Activated CD4-positive, alpha-beta memory T cell treated with anti-CD3 and anti-CD28 coated beads, Interleukin-2, amount 10 ng/mL, durations not matched to agents 7 days and 5 days (primary cell): Measurements from ENCODE around the gene ZFPL1. TPM values are rescaled to one million over a fixed set of nuclear protein-coding genes. Genes with fewer than 3 reads are reported as not detected.
A peak's percentile ranks its signal among the peaks of the same experiment; 100 is the strongest.

Experiments
- CTCF ChIA-PET: fragments of 350-600 bp; sonication (Branson Sonifier 250); formaldehyde crosslinking; loops from one replicate; lab custom pipeline; 2021; ENCODE audit warnings: antibody characterized with exemption, inconsistent platforms; lab: Charles Lee
- POLR2A ChIA-PET: fragments of 350-600 bp; sonication (Branson Sonifier 250); formaldehyde crosslinking; loops from one replicate; lab custom pipeline; 2021; ENCODE audit warnings: antibody characterized with exemption; lab: Charles Lee
- DNase-seq: peaks from one replicate; pipeline ENCODE4 v3.0.0-alpha.2; 2020
- H3K27ac Mint-ChIP-seq: one replicate; pipeline ENCODE4 v1.8.0; 2021; ENCODE audit warnings: mild to moderate bottlenecking, mixed read lengths
- H3K27me3 Mint-ChIP-seq: one replicate; pipeline ENCODE4 v1.8.0; 2021; ENCODE audit warnings: mixed read lengths
- H3K36me3 Mint-ChIP-seq: one replicate; pipeline ENCODE4 v1.8.0; 2021; ENCODE audit warnings: low read depth, mixed read lengths
- H3K4me1 Mint-ChIP-seq: one replicate; pipeline ENCODE4 v1.8.0; 2021; ENCODE audit warnings: mixed read lengths
- H3K4me3 Mint-ChIP-seq: one replicate; pipeline ENCODE4 v1.8.0; 2021; ENCODE audit warnings: mild to moderate bottlenecking, mixed read lengths
- H3K9me3 Mint-ChIP-seq: one replicate; pipeline ENCODE4 v1.8.0; 2021; ENCODE audit warnings: mixed read lengths
- total RNA-seq, 2 experiments: library from RNA; stranded (reverse); gene quantifications; one replicate each; pipeline ENCODE4 v1.2.3, GENCODE V29; 2021

Gene ZFPL1
- total RNA-seq, 2 experiments from 2014 or later, result 30.1 to 31.6 TPM

DNA sequence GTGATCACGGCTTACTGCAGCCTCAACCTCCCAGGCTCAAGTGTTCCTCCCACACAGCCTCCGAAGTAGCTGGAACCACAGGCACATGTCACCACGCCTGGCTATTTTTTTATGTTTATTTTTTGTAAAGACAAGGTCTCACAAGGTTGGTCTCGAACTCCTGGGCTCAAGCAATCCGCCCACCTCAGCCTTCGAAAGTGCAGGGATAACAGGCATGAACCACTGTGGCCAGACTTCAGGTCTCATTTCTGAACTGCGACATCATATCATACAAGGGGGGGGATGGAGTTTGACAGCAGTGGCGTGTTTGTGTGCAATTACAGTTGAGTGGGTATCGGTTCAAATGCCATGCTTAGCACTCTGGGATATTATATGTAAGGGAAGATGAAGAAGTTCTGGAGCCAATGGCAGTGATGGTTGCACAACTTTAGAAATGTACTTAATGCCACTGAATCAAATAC lies 32.6 kb upstream of the ZFPL1 start:
- H3K36me3 Mint-ChIP-seq, result peaks cover 4% of the 10 kb centered on the region
- no peak overlapping the region for H3K4me3 Mint-ChIP-seq
- no peak overlapping the region for H3K27ac Mint-ChIP-seq
- H3K9me3 Mint-ChIP-seq, result no peaks in the 10 kb centered on the region
- no peaks in the 10 kb centered on the region for H3K27me3 Mint-ChIP-seq
- ChIA-PET POLR2A (no interaction called here), CTCF (no interaction called here)
- peaks cover 35% of the 10 kb centered on the region for H3K4me1 Mint-ChIP-seq
- no peak for DNase-seq

DNA sequence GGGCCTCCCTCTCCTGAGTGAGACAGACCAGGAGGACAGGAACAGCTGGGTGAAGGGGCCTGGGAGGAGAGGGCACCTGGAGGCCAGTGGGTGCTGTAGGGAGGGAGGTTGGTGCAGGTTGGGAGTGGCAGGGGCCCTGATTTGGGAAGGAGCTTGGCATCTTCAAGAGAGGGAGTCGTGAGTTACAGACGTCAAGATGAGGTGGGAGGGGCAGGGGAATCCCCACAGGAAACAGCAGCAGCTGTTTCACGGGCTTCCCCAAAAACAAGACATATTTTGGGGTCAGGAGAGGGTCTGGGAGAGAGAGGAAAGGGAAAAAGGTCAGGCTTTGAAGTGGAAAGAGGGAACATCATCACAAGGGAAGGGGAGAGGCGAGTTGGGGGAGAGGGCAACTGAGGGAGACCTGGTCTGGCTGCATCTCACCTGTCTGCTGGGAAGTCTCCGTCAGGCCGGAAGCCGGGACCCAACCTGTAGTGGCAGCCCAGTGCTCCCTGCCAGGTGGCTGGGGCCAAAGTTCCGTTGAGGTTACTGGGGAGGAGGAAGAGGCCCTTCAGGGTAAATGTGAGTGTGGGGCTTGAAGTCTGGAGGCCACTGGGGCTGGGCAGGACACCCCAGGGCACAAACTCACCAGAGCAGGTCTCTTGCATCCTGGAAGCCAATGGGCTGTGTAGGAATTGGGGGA lies 30.1 kb upstream of the ZFPL1 start:
- H3K27ac Mint-ChIP-seq, result peak overlapping the region; percentile 59
- POLR2A ChIA-PET, result interaction anchor here (1.0 to 1.2 kb wide), 2 partner anchors 13 to 29 kb away, joined by 3 to 4 read pairs; partner anchors contain the start of gene SAC3D1

DNA sequence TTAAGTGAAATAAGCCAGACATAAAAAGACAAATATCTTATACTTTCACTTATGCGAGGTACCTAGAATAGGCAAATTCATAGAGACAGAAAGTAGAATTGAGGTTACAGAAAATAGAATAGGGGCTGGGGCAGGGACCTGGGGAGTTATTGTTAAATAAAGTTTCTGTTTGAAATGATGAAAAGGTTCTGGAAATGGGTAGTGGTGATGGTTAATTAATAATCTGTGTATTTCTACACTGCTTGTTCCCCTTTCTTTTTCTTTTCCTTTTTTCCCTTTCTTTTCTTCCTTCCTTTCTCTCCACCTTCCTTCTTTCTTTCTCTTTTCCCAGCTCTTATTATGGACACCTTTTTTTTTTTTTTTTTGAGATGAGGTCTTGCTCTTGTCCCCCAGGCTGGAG lies 28.5 kb upstream of the ZFPL1 start:
- ChIA-PET POLR2A (no interaction called here), CTCF (no interaction called here)
- Mint-ChIP-seq H3K27me3 (no peaks in the 10 kb centered on the region), H3K4me1 (peaks cover 28% of the 10 kb centered on the region), H3K4me3 (no peak overlapping the region), H3K27ac (no peak overlapping the region), H3K36me3 (no peaks in the 10 kb centered on the region), H3K9me3 (no peaks in the 10 kb centered on the region)
- no peak for DNase-seq

More for the DNA sequence above, 30.1 kb upstream of the ZFPL1 start:
- Mint-ChIP-seq H3K4me3 (no peak overlapping the region), H3K36me3 (no peaks in the 10 kb centered on the region), H3K27me3 (no peaks in the 10 kb centered on the region), H3K9me3 (no peaks in the 10 kb centered on the region), H3K4me1 (peaks cover 19% of the 10 kb centered on the region)
- no peak for DNase-seq
- CTCF ChIA-PET, result no interaction called here

DNA sequence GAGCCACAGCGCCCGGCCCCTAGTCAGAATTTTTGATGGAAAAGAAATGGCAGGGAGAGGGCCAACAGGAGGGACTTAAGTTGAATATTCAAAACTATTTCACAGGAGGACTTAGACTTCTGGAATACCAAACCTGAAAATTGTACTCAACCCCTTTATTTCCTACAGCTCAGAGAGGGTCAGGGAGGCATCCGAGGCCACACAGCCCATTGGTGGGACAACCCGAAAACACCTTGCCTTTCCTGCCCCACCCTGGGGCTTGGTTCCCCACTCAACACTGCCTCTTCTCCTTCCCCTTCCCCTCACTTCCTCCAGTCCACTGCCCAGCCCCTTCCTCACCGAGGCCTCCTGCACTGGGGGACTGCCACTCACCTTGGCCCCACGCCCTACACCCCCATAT lies 27.0 kb upstream of the ZFPL1 start:
- Mint-ChIP-seq H3K4me1 (peaks cover 29% of the 10 kb centered on the region), H3K27ac (no peak overlapping the region), H3K9me3 (no peaks in the 10 kb centered on the region), H3K4me3 (no peak overlapping the region), H3K27me3 (no peaks in the 10 kb centered on the region), H3K36me3 (no peaks in the 10 kb centered on the region)
- DNase-seq, result no peak
- ChIA-PET CTCF (no interaction called here), POLR2A (no interaction called here)

DNA sequence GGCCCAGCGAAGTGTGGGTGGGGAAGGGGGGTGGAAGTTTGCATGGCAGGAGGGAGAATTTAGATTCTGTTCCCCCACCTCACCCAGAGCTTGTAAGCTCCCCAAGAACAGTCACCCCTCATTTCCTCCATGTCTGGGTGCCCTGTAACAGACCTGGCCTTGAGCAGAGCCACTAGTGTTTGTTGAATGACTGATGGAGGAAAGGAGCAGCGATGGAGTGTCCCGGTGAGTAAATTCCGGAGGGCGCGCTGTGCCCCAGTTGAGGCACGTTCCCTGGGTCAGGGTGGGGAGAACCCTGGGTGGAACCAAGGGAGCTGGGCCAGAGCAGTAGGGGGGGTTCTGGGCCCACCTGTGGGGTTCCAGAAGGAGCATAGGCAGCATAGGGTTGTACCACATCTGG lies 26.5 kb upstream of the ZFPL1 start:
- H3K27me3 Mint-ChIP-seq, result no peaks in the 10 kb centered on the region
- no peaks in the 10 kb centered on the region for H3K9me3 Mint-ChIP-seq
- no peak for DNase-seq
- no peaks in the 10 kb centered on the region for H3K36me3 Mint-ChIP-seq
- no peak overlapping the region for H3K27ac Mint-ChIP-seq
- ChIA-PET CTCF (no interaction called here), POLR2A (no interaction called here)
- no peak overlapping the region for H3K4me3 Mint-ChIP-seq
- peaks cover 29% of the 10 kb centered on the region for H3K4me1 Mint-ChIP-seq

DNA sequence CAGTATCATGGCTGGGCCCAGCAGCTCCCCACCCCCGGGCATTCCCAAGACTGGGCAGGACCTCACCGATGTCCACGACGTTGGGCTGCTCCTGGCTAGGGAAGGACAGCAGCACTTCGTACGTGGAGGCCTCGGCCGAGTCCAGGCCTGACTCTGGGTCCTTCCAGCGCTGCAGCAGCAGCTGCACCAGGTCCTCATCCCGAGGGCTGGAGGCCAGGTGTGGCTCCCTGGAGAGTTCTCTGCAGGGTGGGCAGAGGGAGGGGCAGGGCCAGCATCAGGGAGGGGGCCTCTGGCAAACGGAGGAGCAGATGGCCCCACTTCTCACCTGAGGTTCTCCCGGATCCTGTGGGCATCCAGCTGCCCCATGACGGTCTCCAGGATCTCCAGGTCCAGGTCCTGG lies 26.0 kb upstream of the ZFPL1 start:
- H3K27ac Mint-ChIP-seq, result no peak overlapping the region
- peaks cover 27% of the 10 kb centered on the region for H3K4me1 Mint-ChIP-seq
- H3K9me3 Mint-ChIP-seq, result no peaks in the 10 kb centered on the region
- no peak for DNase-seq
- POLR2A ChIA-PET, result no interaction called here
- H3K36me3 Mint-ChIP-seq, result no peaks in the 10 kb centered on the region
- H3K27me3 Mint-ChIP-seq, result no peaks in the 10 kb centered on the region
- CTCF ChIA-PET, result no interaction called here
- no peak overlapping the region for H3K4me3 Mint-ChIP-seq

DNA sequence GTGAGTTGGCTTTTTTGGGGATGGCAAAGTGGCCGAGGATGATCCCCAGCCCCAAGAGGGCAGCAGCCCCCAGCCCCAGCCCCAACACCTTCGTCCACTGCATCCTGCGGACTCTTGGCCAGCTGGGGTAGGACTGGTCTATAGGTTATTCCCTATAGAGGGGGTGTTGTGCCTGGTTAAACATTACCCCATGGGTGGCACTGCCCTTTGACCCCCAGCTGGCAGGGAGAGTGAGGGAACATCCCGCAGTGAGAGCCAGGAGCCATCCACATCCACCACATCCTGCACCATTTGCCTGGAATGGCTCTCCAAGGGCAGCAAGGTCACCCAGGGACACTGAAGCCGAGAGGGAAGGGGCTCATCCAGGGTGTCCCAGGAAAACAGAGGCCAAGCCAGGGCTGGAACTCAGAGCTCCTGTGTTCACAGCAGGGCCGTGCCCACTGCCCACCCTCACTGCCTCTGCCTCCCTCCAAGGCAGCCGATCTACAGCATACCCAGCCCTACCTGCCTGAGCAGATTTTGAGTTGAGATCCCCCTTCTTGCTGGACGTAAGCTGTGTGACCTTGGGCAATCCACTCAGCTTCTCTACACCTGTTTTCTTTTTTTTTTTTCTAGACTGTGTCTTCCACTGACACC lies 25.5 kb upstream of the ZFPL1 start, which contains the start of gene NAALADL1:
TSS of gene NAALADL1 (minus strand) at position 135 of the 636 bp plus-strand sequence. CDS start at position 103, 32 bp downstream.
- Mint-ChIP-seq H3K4me1 (peaks cover 23% of the 10 kb centered on the region), H3K4me3 (no peak within 1 kb of the TSS), H3K27ac (no peak within 1 kb of the TSS), H3K27me3 (no peaks in the 10 kb centered on the region), H3K9me3 (no peaks in the 10 kb centered on the region), H3K36me3 (no peaks in the 10 kb centered on the region)
- DNase-seq, result no peak
- POLR2A ChIA-PET, result interaction anchor here (1.1 kb wide), 1 partner anchor 23 kb away, joined by 3 read pairs; no protein-coding TSS in a partner anchor
- CTCF ChIA-PET, result interaction anchor here (1.4 kb wide), 1 partner anchor 214 kb away, joined by 3 read pairs; the partner anchor contains the start of gene CDC42BPG

DNA sequence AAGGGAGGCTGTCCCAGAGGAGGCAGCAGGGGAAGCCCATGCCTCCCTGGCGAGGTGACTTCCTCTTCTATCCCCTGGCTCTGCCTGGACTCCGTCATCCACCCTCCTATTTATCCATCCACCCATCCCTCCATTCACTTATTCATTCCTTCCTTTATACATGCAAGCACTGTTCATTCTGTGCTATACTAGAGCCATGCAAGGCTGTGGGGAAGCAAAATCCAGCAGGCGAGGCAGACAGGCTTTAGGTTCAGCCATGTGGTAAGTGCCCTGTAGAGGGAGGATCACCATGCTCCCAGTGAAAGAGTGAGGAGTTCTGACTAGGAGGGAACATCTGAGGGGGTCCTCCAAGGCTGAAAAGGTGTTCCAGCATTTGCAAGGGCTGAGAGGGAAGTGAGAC lies 24.5 kb upstream of the ZFPL1 start:
- peaks cover 15% of the 10 kb centered on the region for H3K4me1 Mint-ChIP-seq
- ChIA-PET POLR2A (interaction anchor here (0.7 to 1.1 kb wide), 2 partner anchors 17 to 23 kb away, joined by 3 read pairs; no protein-coding TSS in a partner anchor), CTCF (interaction anchor here (1.4 kb wide), 1 partner anchor 215 kb away, joined by 3 read pairs; the partner anchor contains the start of gene CDC42BPG)
- H3K36me3 Mint-ChIP-seq, result no peaks in the 10 kb centered on the region
- H3K4me3 Mint-ChIP-seq, result no peak overlapping the region
- DNase-seq, result no peak
- no peaks in the 10 kb centered on the region for H3K9me3 Mint-ChIP-seq
- H3K27me3 Mint-ChIP-seq, result no peaks in the 10 kb centered on the region
- H3K27ac Mint-ChIP-seq, result no peak overlapping the region

DNA sequence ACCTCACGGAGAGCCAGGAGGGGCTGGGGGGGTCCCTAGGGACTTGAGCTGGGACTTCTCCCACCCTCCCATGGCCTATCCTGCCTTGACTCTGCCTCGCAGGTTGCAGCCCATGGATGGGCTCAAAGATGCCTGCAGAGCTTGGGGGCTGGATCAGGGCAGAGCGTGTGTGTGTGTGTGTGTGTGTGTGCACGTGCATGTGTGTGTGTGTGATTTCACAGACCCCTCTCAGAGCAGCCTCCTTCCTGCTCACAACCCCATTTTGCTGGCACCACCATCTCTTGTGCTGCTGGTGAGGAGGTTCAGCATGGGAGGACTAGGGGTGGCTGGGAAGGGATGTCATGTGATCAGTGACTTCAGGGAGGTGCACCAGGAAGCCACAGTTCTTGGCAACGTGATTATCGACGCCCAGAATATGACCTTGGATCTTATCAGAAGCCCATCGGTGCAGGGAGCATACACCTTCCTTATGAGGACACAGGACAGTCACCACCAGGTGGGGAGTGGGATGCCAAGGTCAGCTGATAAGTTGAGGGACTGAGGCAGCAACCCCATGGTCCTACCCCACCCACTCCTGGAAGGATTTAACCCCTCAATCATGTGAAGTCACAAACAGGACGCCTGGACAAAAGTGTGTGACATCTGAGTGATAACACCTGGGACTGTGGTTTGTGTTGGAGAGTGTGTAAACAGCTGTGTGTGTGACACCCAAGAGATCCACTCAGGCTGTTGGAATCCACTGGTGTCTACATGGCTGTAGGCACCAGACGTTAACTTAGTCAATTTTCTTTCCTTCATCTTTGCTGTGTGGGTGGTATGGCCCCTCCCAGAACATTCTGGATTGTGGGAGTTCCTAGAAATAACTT lies 23.8 kb upstream of the ZFPL1 start:
- POLR2A ChIA-PET, result interaction anchor here (0.7 kb wide), 1 partner anchor 17 kb away, joined by 3 read pairs; no protein-coding TSS in a partner anchor
- CTCF ChIA-PET, result no interaction called here
- no peak overlapping the region for H3K27ac Mint-ChIP-seq
- DNase-seq, result no peak
- no peaks in the 10 kb centered on the region for H3K9me3 Mint-ChIP-seq
- no peaks in the 10 kb centered on the region for H3K27me3 Mint-ChIP-seq
- H3K36me3 Mint-ChIP-seq, result no peaks in the 10 kb centered on the region
- H3K4me1 Mint-ChIP-seq, result peaks cover 15% of the 10 kb centered on the region
- no peak overlapping the region for H3K4me3 Mint-ChIP-seq

DNA sequence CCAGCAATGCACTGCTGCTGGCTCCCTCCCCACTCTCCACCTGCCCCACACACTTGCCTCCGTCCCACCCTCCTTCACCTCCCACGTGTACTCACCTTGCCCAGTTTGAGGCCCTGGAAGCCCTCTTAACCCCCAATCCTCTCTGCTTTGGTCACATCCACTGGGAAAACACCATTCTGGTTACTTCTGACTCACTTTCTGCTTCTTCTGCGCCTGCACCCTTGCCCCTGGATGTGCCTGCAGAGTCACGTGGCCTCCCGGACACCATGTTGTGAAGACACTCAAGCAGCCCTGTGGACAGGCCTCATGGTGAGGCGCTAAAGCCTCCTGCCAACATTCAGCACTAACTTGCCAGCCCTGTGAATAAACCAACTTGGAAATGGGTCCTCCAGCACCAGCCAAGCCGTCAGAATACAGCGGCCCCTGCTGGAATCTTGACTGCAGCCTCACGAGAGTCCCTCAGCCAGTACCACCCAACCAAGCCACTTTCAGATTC lies 23.1 kb upstream of the ZFPL1 start:
- DNase-seq, result no peak
- H3K27ac Mint-ChIP-seq, result no peak overlapping the region
- ChIA-PET CTCF (no interaction called here), POLR2A (no interaction called here)
- no peaks in the 10 kb centered on the region for H3K36me3 Mint-ChIP-seq
- H3K4me3 Mint-ChIP-seq, result no peak overlapping the region
- H3K9me3 Mint-ChIP-seq, result no peaks in the 10 kb centered on the region
- peaks cover 15% of the 10 kb centered on the region for H3K4me1 Mint-ChIP-seq
- H3K27me3 Mint-ChIP-seq, result no peaks in the 10 kb centered on the region

DNA sequence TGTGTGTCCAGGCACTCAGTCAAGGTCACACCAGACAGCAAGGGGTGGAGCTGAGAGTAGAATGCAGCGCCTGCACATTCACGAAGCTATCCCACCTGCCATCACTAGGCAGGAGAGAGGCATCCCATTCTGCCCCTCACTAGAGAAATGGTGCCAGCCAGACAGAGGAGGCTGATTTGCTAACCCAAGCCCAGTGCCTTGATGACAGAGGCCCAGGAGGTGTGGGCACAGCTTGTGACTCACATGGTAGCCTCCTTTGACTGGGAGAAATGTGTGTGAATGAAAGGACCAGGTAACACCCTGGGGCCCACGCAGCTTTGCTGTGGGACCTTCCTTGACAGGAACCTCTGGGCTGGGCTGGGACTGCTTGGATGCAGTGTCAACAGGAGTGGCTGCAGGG lies 20.5 kb upstream of the ZFPL1 start:
- Mint-ChIP-seq H3K4me1 (peaks cover 15% of the 10 kb centered on the region), H3K36me3 (no peaks in the 10 kb centered on the region), H3K4me3 (no peak overlapping the region), H3K27ac (no peak overlapping the region), H3K9me3 (no peaks in the 10 kb centered on the region), H3K27me3 (no peaks in the 10 kb centered on the region)
- DNase-seq, result no peak
- CTCF ChIA-PET, result interaction anchor here (0.7 to 1.1 kb wide), 3 partner anchors 16 to 224 kb away, joined by 3 read pairs; partner anchors contain the start of gene ARL2
- POLR2A ChIA-PET, result interaction anchor here (1.1 to 2.1 kb wide), 2 partner anchors 12 to 22 kb away, joined by 4 to 7 read pairs; partner anchors contain the start of gene SAC3D1

DNA sequence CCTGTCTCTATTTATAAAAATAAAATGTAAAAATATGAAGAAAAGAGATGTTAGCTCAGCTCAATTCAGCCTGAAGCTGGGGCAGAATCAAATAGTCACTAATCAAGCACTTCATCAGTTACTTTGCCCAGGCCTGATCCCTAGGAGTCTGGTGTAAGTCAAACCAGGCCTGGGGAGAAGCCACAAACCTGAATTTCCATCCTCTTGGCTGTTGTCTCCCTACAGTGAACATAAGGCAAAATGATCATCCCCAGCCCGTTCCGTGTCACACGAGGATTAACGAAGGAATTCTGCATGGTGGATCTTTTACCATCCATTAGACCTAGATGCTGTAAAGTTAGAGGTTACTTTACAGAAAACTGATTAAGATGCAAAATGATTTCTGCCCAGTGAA lies 19.2 kb upstream of the ZFPL1 start:
- H3K36me3 Mint-ChIP-seq, result no peaks in the 10 kb centered on the region
- H3K4me3 Mint-ChIP-seq, result no peak overlapping the region
- no peaks in the 10 kb centered on the region for H3K9me3 Mint-ChIP-seq
- H3K27ac Mint-ChIP-seq, result no peak overlapping the region
- ChIA-PET CTCF (no interaction called here), POLR2A (interaction anchor here (2.1 kb wide), 1 partner anchor 24 kb away, joined by 7 read pairs; the partner anchor contains the start of gene SAC3D1)
- H3K27me3 Mint-ChIP-seq, result no peaks in the 10 kb centered on the region
- no peak for DNase-seq
- H3K4me1 Mint-ChIP-seq, result peaks cover 12% of the 10 kb centered on the region
